Psoas muscle (tissue), 8 donors: Measurements from ENCODE around the gene PPARG. TPM values are rescaled to one million over a fixed set of nuclear protein-coding genes. Genes with fewer than 3 reads are reported as not detected.
A peak's percentile ranks its signal among the peaks of the same experiment; 100 is the strongest.

Experiments
- ATAC-seq, 4 donors: fragments of 200-7000 bp; cut with Tn5 transposase; one replicate each; pipeline ENCODE4 v1.9.1; 2020; ENCODE audit warnings: moderate library complexity in 3 of 4, mild to moderate bottlenecking in 2 of 4
- DNase-seq, 2 donors: peaks; one replicate each; pipeline ENCODE4 v3.0.0-alpha.2; 2020
- H3K27ac ChIP-seq: fragments of 200-600 bp; one replicate; pipeline ENCODE4 v1.8.0; 2022
- H3K27me3 ChIP-seq, 3 donors: fragments of 200-600 bp in 1 of 3; one replicate each; pipeline versions ENCODE4 v1.6.1 to v1.8.0; 2013 to 2022; ENCODE audit warnings: low read length in 2 of 3, mild to moderate bottlenecking in 2 of 3, moderate library complexity in 1 of 3; ENCODE audit not compliant: insufficient read depth in 3 of 3
- H3K36me3 ChIP-seq, 2 donors: fragments of 200-600 bp in 1 of 2; one replicate each; pipeline versions ENCODE4 v1.6.1 to v1.8.0; 2013 to 2022; ENCODE audit warnings: low read depth in 1 of 2, mild to moderate bottlenecking in 1 of 2, moderate library complexity in 1 of 2; ENCODE audit not compliant: insufficient read depth in 1 of 2
- H3K4me1 ChIP-seq: fragments of 200-600 bp; one replicate; pipeline ENCODE4 v1.8.0; 2022
- H3K4me3 ChIP-seq: fragments of 200-600 bp; one replicate; pipeline ENCODE4 v1.8.0; 2022; ENCODE audit warnings: mild to moderate bottlenecking
- H3K9me3 ChIP-seq: fragments of 200-600 bp; one replicate; pipeline ENCODE4 v1.8.0; 2022
- CTCF ChIP-seq: fragments of 200-600 bp; IDR thresholded peaks from one replicate; pipeline ENCODE4 v1.8.0; 2022; ENCODE audit warnings: antibody characterized with exemption
- WGBS, 3 donors: extraction: QIAGEN DNeasy Blood & Tissue Kit; methylation state at CpG; one replicate each; pipeline versions ENCODE4 v1.1.6 to v1.1.7; 2013; 5-methylcytosine and 5-hydroxymethylcytosine counted together
- intact Hi-C, 2 donors: fragments of 100-400 bp; cut with DNase I; formaldehyde crosslinking; loops; one replicate each; pipeline versions ENCODE4 v1.11.0 to v1.14.2; 2022
- polyA plus RNA-seq, 3 donors: library from polyadenylated mRNA; stranded (reverse); fragments of 200-250 nt; gene quantifications; one replicate each; pipeline ENCODE4 v1.2.3, GENCODE V29; 2013
- total RNA-seq, 4 donors: library from RNA; stranded (reverse); fragmentation: NEBNext Ultra II Directional in 2 of 4; extraction: Animal tissue kit (Norgen Biotek cat#: 25700) in 2 of 4; gene quantifications; one replicate each; pipeline versions ENCODE4 v1.2.1 to v1.2.4, GENCODE V29; 2021 to 2023
- donor health status: healthy with polysubstance abuse.
- donor health status: DM: no; HTN: no; CAD: no; lungs with moderate emphysema.
- donor health status: Bipolar disorder and iron deficiency.
- donor health status: healthy.
- donor health status: DM: yes; HTN: yes; CAD: no.
- donor health status: DM: no; HTN: no; CAD: no.
- donor health status: DM: no; HTN: no; CAD: no.
- donor health status: DM: yes; HTN: yes; CAD: no.

The PPARG gene
- total and polyA plus RNA-seq, 7 donors: 3.1 to 6.8 (median 4.3) TPM

GRCh38 chr3:12316729-12317351, 28.0 kb downstream of the PPARG start:
- TF ChIP-seq CTCF: no peak

GRCh38 chr3:12317914-12318313, 29.0 kb downstream of the PPARG start:
- TF ChIP-seq CTCF: no peak
- Histone ChIP-seq H3K36me3 (no peaks in the 10 kb centered on the region), H3K27me3 (peaks cover 0 to 5% (median 3%) of the 10 kb centered on the region in 3 donors), H3K27ac (no peak overlapping the region), H3K9me3 (no peaks in the 10 kb centered on the region), H3K4me3 (no peak overlapping the region), H3K4me1 (no peaks in the 10 kb centered on the region)
- ATAC-seq (no peak), DNase-seq (no peak)
- WGBS, 3 donors: 61 to 66% (median 62%) methylated on average over 5 of the region's 5 CpGs
- intact Hi-C loops: no loop called here

More at GRCh38 chr3:12316729-12317351, 28.0 kb downstream of the PPARG start:
- 72 to 76% (median 72%) methylated on average over 4 of the region's 4 CpGs for WGBS, 3 donors
- H3K4me3 ChIP-seq: no peak overlapping the region
- no peak overlapping the region for H3K27ac ChIP-seq
- no peaks in the 10 kb centered on the region for H3K36me3 ChIP-seq
- peaks cover 0 to 4% (median 0%) of the 10 kb centered on the region in 3 donors for H3K27me3 ChIP-seq
- ATAC-seq (no peak), DNase-seq (no peak)
- H3K4me1 ChIP-seq: no peaks in the 10 kb centered on the region
- H3K9me3 ChIP-seq: no peaks in the 10 kb centered on the region
- intact Hi-C loops: no loop called here

GRCh38 chr3:12318758-12319621, 30.1 kb downstream of the PPARG start:
- Histone ChIP-seq H3K27me3 (peaks cover 0 to 9% (median 3%) of the 10 kb centered on the region in 3 donors), H3K4me1 (no peaks in the 10 kb centered on the region), H3K36me3 (no peaks in the 10 kb centered on the region), H3K27ac (peak overlapping the region; percentile 56), H3K9me3 (no peaks in the 10 kb centered on the region), H3K4me3 (no peak overlapping the region)
- intact Hi-C loops: no loop called here
- DNase-seq (no peak), ATAC-seq (no peak)
- WGBS, 3 donors: 51 to 53% (median 52%) methylated on average over 5 of the region's 5 CpGs
- no peak for TF ChIP-seq CTCF

- peaks cover 0 to 4% (median 3%) of the 10 kb centered on the region in 3 donors for H3K27me3 ChIP-seq
- no peak overlapping the region for H3K27ac ChIP-seq
- intact Hi-C loops: no loop called here
- no peaks in the 10 kb centered on the region for H3K9me3 ChIP-seq
- no peak for ATAC-seq
- DNase-seq: no peak
- H3K36me3 ChIP-seq: no peaks in the 10 kb centered on the region
- 80 to 85% (median 82%) methylated on average over 2 of the region's 2 CpGs for WGBS, 3 donors
- TF ChIP-seq CTCF: no peak
- H3K4me3 ChIP-seq: no peak overlapping the region
- H3K4me1 ChIP-seq: no peaks in the 10 kb centered on the region
Measured at GRCh38 chr3:12321015-12321414, 32.1 kb downstream of the PPARG start.
